DOHH2 (cell line): ENCODE measurements around the gene PROB1.

Experiments
- H3F3A ChIP-seq: fragments of 200-600 bp; sonication (generic), shearing (Covaris generic); 2 replicates; pipeline ENCODE4 v1.6.0; 2016; ENCODE audit warnings: antibody characterized with exemption, mild to moderate bottlenecking; ENCODE audit not compliant: control insufficient read depth, insufficient read depth
- H3K27ac ChIP-seq: fragments of 200-600 bp; sonication (generic); 2 replicates; pipeline ENCODE4 v1.5.1; 2014; ENCODE audit warnings: low read depth, mild to moderate bottlenecking, low read length, moderate library complexity
- H3K27me3 ChIP-seq: fragments of 200-600 bp; sonication (generic); 2 replicates; pipeline ENCODE4 v1.6.1; 2014; ENCODE audit warnings: mild to moderate bottlenecking, low read length, mixed read lengths; ENCODE audit not compliant: control insufficient read depth
- H3K36me3 ChIP-seq: fragments of 200-600 bp; sonication (generic); 2 replicates; pipeline ENCODE4 v1.6.1; 2014; ENCODE audit warnings: mild to moderate bottlenecking, low read length, moderate library complexity, mixed read lengths; ENCODE audit not compliant: control insufficient read depth
- H3K4me1 ChIP-seq: fragments of 200-600 bp; sonication (generic); 2 replicates; pipeline ENCODE4 v1.6.1; 2014; ENCODE audit warnings: mild to moderate bottlenecking, low read length, mixed read lengths; ENCODE audit not compliant: control insufficient read depth
- H3K4me2 ChIP-seq: fragments of 200-600 bp; sonication (generic); 2 replicates; pipeline ENCODE4 v1.6.0; 2014; ENCODE audit warnings: mild to moderate bottlenecking, low read length, moderate library complexity
- H3K4me3 ChIP-seq: fragments of 200-600 bp; sonication (generic); 2 replicates; pipeline ENCODE4 v1.5.1; 2014; ENCODE audit warnings: mild to moderate bottlenecking, low read length, mixed read lengths
- H3K79me2 ChIP-seq: fragments of 200-600 bp; sonication (generic); 2 replicates; pipeline ENCODE4 v1.6.1; 2014; ENCODE audit warnings: mild to moderate bottlenecking, low read length, mixed read lengths; ENCODE audit not compliant: control insufficient read depth
- H3K9me2 ChIP-seq: fragments of 200-600 bp; sonication (generic); replicated peaks from 2 replicates; pipeline ENCODE4 v1.6.1; 2014; ENCODE audit warnings: mild to moderate bottlenecking, low read length, mixed read lengths; ENCODE audit not compliant: control insufficient read depth
- H3K9me3 ChIP-seq: fragments of 200-600 bp; sonication (generic); 2 replicates; pipeline ENCODE4 v1.6.1; 2014; ENCODE audit warnings: antibody characterized with exemption, low read length, mixed read lengths; ENCODE audit not compliant: control insufficient read depth, insufficient read depth
- H4K20me1 ChIP-seq: fragments of 200-600 bp; sonication (generic); 2 replicates; pipeline ENCODE4 v1.6.0; 2014; ENCODE audit warnings: low read depth, mild to moderate bottlenecking, antibody characterized with exemption, low read length, moderate library complexity; ENCODE audit not compliant: control insufficient read depth, insufficient read depth
- CTCF ChIP-seq: fragments of 200-600 bp; sonication (generic); IDR thresholded peaks from one replicate; pipeline ENCODE4 v1.5.1; 2014; ENCODE audit warnings: antibody characterized with exemption, mild to moderate bottlenecking, low read depth, low read length; ENCODE audit not compliant: poor library complexity, severe bottlenecking
- EZH2phosphoT487 ChIP-seq: fragments of 200-600 bp; sonication (generic); IDR thresholded peaks from 2 replicates; pipeline ENCODE4 v1.6.1; 2017; ENCODE audit warnings: borderline replicate concordance, mild to moderate bottlenecking, antibody characterized with exemption, low read length, moderate library complexity, mixed read lengths

The PROB1 gene

DNA sequence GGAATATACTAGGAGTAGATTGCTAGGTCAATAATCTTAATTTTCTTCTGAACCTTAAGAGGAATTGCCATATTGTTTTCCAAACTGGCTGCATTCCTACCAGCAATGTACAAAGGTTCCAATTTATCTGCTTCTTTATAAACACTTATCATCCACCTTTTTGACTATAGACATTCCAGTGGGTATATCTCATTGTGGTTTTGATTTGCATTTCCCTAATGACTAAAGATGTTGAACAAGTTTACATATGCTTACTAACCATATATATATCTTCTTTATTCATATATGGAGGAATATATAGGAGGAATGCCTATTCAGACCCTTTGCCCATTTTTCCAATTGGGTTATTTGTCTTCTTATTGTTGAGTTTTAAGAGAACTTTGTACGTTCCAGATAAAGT is 36.8 kb upstream of the PROB1 start:
- Histone ChIP-seq H3K4me1 (no peaks in the 10 kb centered on the region), H4K20me1 (no peaks in the 10 kb centered on the region), H3K27me3 (no peaks in the 10 kb centered on the region), H3K9me3 (no peaks in the 10 kb centered on the region), H3K4me2 (no peak overlapping the region), H3K9me2 (no peaks in the 10 kb centered on the region), H3K36me3 (no peaks in the 10 kb centered on the region), H3F3A (no peaks in the 10 kb centered on the region), H3K4me3 (no peak overlapping the region), H3K27ac (no peak overlapping the region), H3K79me2 (no peaks in the 10 kb centered on the region)
- TF ChIP-seq EZH2phosphoT487 (no peak), CTCF (no peak)

- Histone ChIP-seq H3K27ac (no peak overlapping the region), H3K79me2 (no peaks in the 10 kb centered on the region), H4K20me1 (no peaks in the 10 kb centered on the region), H3K4me3 (no peak overlapping the region), H3K27me3 (no peaks in the 10 kb centered on the region), H3K9me3 (no peaks in the 10 kb centered on the region), H3K4me1 (no peaks in the 10 kb centered on the region), H3K36me3 (no peaks in the 10 kb centered on the region), H3F3A (no peaks in the 10 kb centered on the region), H3K9me2 (no peaks in the 10 kb centered on the region), H3K4me2 (no peak overlapping the region)
- TF ChIP-seq CTCF: no peak
These were observed 35.1 kb upstream of the PROB1 start for GRCh38 chr5:139430015-139430414.

- H3K4me1 ChIP-seq: no peaks in the 10 kb centered on the region
- H3K79me2 ChIP-seq: no peaks in the 10 kb centered on the region
- no peaks in the 10 kb centered on the region for H3K9me2 ChIP-seq
- TF ChIP-seq EZH2phosphoT487 (no peak), CTCF (no peak)
- H3K27me3 ChIP-seq: no peaks in the 10 kb centered on the region
- H3K36me3 ChIP-seq: no peaks in the 10 kb centered on the region
- H3F3A ChIP-seq: no peaks in the 10 kb centered on the region
- H4K20me1 ChIP-seq: no peaks in the 10 kb centered on the region
- no peak overlapping the region for H3K27ac ChIP-seq
- H3K4me2 ChIP-seq: no peak overlapping the region
- no peaks in the 10 kb centered on the region for H3K9me3 ChIP-seq
- no peak overlapping the region for H3K4me3 ChIP-seq
These were observed 31.4 kb upstream of the PROB1 start for GRCh38 chr5:139426203-139426885.
